ENCODE measurements around the gene ARHGAP25. TPM values are rescaled to one million over a fixed set of nuclear protein-coding genes. Genes with fewer than 3 reads are reported as not detected.
A peak's percentile ranks its signal among the peaks of the same experiment; 100 is the strongest.

ARHGAP25 gene
- polyA plus RNA-seq, 1 donor from 2014 or later, result 217 TPM

GRCh38 chr2:68762665-68763064, 28.1 kb downstream of the ARHGAP25 start:
- H3K4me1 Mint-ChIP-seq, result peaks cover 71 to 77% (median 72%) of the 10 kb centered on the region in 3 donors
- H3K27ac Mint-ChIP-seq, result peak overlapping the region; percentile 89 to 95 (median 92)
- peak overlapping the region; percentile 44 to 94 (median 81) for H3K4me3 Mint-ChIP-seq
- H3K27me3 Mint-ChIP-seq, result no peaks in the 10 kb centered on the region
- no peaks in the 10 kb centered on the region for H3K9me3 Mint-ChIP-seq
- H3K36me3 Mint-ChIP-seq, result peaks cover 5% of the 10 kb centered on the region

- H3K36me3 Mint-ChIP-seq, result no peaks in the 10 kb centered on the region
- no peaks in the 10 kb centered on the region for H3K27me3 Mint-ChIP-seq
- H3K27ac Mint-ChIP-seq, result peak overlapping the region; percentile 83 to 89 (median 89)
- H3K4me3 Mint-ChIP-seq, result peak overlapping the region; percentile 69 to 95 (median 86)
- no peaks in the 10 kb centered on the region for H3K9me3 Mint-ChIP-seq
- peaks cover 70 to 83% (median 75%) of the 10 kb centered on the region in 3 donors for H3K4me1 Mint-ChIP-seq
Observed at GRCh38 chr2:68764041-68764805, 29.6 kb downstream of the ARHGAP25 start.

GRCh38 chr2:68764806-68765311, 30.2 kb downstream of the ARHGAP25 start:
- Mint-ChIP-seq H3K36me3 (peaks cover 2% of the 10 kb centered on the region), H3K27me3 (no peaks in the 10 kb centered on the region), H3K27ac (peak overlapping the region; percentile 72 to 89 (median 83)), H3K4me1 (peaks cover 67 to 85% (median 77%) of the 10 kb centered on the region in 3 donors), H3K4me3 (peak overlapping the region; percentile 69 to 95 (median 86)), H3K9me3 (no peaks in the 10 kb centered on the region)

- peaks cover 6% of the 10 kb centered on the region for H3K36me3 Mint-ChIP-seq
- H3K27ac Mint-ChIP-seq, result peak overlapping the region; percentile 89 to 99 (median 97)
- H3K27me3 Mint-ChIP-seq, result no peaks in the 10 kb centered on the region
- peaks cover 75 to 91% (median 81%) of the 10 kb centered on the region in 3 donors for H3K4me1 Mint-ChIP-seq
- peak overlapping the region; percentile 66 to 96 (median 90) for H3K4me3 Mint-ChIP-seq
- H3K9me3 Mint-ChIP-seq, result no peaks in the 10 kb centered on the region
Observed at GRCh38 chr2:68765739-68766375, 31.2 kb downstream of the ARHGAP25 start.

GRCh38 chr2:68766376-68766845, 31.8 kb downstream of the ARHGAP25 start:
- Mint-ChIP-seq H3K4me3 (peak overlapping the region; percentile 69 to 96 (median 90)), H3K4me1 (peaks cover 74 to 91% (median 81%) of the 10 kb centered on the region in 3 donors), H3K9me3 (no peaks in the 10 kb centered on the region), H3K27ac (peak overlapping the region; percentile 89 to 99 (median 97)), H3K36me3 (peaks cover 6% of the 10 kb centered on the region), H3K27me3 (no peaks in the 10 kb centered on the region)

DNA sequence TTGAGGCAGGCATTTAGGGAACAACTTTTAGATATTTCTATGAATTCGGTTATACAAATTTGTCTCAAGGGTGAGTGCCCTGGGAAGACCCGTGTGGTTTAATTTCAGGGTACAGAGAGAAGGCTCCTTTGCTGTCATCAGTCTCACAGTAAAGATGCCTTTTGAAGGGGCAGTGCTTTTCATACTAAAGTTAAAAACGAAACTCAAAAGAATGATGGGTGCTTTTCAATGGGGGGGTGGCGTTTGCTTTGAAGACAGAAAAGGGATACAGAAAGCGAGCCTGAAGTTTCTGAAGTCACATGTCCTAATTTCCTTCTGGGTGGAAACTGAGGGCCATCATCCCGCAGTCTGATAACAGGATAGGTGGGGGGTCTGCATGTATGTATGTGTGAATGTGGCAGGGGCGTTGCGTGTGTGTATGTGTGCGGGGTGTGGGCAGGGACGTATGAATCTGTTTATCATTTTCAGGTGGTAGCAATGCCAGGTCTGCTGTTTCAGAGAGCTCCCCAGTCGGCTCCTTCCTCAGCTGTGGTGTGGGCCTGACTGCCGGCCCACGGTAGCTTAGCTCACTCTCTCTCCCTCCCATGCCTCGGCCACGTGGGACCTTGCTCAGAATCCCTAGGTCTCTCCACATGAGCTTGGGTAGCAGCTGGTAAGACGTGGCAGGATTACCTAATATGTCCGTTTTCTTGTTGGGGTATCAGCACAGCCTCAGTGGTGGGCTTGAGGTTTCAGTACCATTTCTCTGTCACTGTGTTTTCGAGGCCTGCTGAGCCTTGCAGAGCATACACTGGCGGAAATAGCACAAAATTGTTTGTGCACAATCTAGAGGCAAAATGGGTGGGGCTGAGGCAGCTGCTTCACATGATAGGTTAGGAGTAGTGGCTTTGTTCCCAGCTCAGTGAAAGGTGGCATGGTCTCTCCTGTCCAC, 32.7 kb downstream of the ARHGAP25 start:
- peaks cover 8% of the 10 kb centered on the region for H3K36me3 Mint-ChIP-seq
- H3K9me3 Mint-ChIP-seq, result no peaks in the 10 kb centered on the region
- peak overlapping the region; percentile 69 to 96 (median 90) for H3K4me3 Mint-ChIP-seq
- H3K27ac Mint-ChIP-seq, result peak overlapping the region; percentile 89 to 99 (median 97)
- peaks cover 70 to 92% (median 81%) of the 10 kb centered on the region in 3 donors for H3K4me1 Mint-ChIP-seq
- peaks cover 2% of the 10 kb centered on the region for H3K27me3 Mint-ChIP-seq

DNA sequence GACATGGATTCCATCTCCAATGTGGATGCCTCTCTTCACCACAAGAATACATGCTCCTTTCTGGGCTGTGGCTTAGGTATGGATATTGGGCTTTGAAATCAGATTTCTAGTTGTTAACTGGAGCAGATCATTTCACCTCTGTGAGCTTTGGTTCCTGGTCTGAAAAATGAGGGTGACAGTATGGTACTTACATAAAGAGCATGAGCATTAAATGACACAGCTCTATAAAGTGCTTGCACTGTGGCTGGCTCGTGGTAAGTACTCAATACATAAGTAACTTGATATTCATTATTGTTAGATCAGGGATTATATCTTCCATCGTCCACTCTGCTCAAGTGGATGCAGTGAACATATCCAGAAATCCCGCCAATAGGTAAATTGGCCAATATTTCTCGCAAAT, 33.4 kb downstream of the ARHGAP25 start:
- Mint-ChIP-seq H3K4me3 (peak overlapping the region; percentile 69 to 96 (median 90)), H3K27ac (peak overlapping the region; percentile 89 to 99 (median 97))

GRCh38 chr2:68768461-68768860, 33.9 kb downstream of the ARHGAP25 start:
- Mint-ChIP-seq H3K4me3 (peak overlapping the region; percentile 69 to 96 (median 90)), H3K4me1 (peaks cover 71 to 96% (median 84%) of the 10 kb centered on the region in 3 donors), H3K27ac (peak overlapping the region; percentile 89 to 99 (median 97)), H3K27me3 (peaks cover 2% of the 10 kb centered on the region), H3K36me3 (peaks cover 10% of the 10 kb centered on the region), H3K9me3 (no peaks in the 10 kb centered on the region)

More for the DNA sequence above, 33.4 kb downstream of the ARHGAP25 start:
- Mint-ChIP-seq H3K36me3 (peaks cover 8% of the 10 kb centered on the region), H3K4me1 (peaks cover 69 to 94% (median 83%) of the 10 kb centered on the region in 3 donors), H3K9me3 (no peaks in the 10 kb centered on the region), H3K27me3 (peaks cover 2% of the 10 kb centered on the region)

DNA sequence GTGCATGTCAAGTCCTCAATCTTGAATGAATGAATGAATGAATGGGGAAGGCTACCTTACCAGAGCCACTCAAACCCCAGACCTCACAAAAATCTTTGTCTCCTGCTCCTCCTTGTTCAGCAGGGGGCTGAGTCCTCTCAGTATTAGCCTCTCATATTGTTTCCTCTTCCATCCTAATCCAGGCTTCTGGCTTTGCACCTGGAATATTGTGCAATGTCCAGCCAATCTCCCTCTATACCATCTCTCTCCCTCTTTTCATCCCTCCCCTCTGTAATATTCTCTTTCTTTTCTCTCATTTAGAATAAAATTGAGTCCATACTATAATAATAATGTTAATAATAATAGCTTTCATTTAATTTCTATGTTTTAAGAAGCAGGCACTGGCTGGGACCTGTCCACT, 34.3 kb downstream of the ARHGAP25 start:
- Mint-ChIP-seq H3K36me3 (peaks cover 10% of the 10 kb centered on the region), H3K4me3 (peak overlapping the region; percentile 69 to 96 (median 90)), H3K27me3 (peaks cover 5% of the 10 kb centered on the region), H3K27ac (peak overlapping the region; percentile 89 to 99 (median 97)), H3K9me3 (no peaks in the 10 kb centered on the region), H3K4me1 (peaks cover 76 to 99% (median 89%) of the 10 kb centered on the region in 3 donors)

DNA sequence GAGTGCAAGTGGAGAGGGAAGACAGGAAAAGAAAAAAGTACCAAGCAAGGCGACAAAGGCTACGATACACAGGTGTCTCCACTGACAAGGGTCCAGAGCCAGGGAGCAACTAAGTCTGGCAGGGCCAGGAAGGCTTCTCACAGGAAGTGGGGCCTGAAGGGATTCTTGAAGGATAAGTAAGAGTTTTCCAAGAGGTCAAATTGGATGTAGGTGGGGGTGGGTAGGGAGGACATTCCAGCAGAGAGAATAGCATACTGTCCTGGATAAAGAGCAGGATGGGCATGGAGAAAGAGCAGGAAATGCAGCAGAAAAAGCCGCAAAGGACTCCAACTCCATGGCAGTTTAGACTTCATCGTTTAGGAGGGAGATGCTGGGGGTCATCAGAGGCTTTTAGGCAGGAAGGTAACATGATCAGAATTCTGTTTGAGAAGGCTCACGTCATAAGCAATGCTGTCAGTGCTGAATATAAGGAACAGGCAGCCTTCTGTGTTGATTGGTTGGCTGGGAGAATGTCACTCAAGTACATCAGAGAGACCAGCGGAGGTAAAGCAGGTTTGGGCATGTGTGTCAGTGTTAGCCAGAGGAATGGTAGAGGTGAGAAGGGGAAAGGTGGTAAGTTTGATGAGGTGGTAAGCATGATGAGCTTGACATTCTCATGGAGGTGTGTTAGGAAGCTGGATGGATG, 35.1 kb downstream of the ARHGAP25 start:
- peaks cover 10% of the 10 kb centered on the region for H3K36me3 Mint-ChIP-seq
- peaks cover 5% of the 10 kb centered on the region for H3K27me3 Mint-ChIP-seq
- no peaks in the 10 kb centered on the region for H3K9me3 Mint-ChIP-seq
- H3K4me3 Mint-ChIP-seq, result peak overlapping the region; percentile 59 to 93 (median 83)
- peaks cover 80 to 96% (median 88%) of the 10 kb centered on the region in 3 donors for H3K4me1 Mint-ChIP-seq
- H3K27ac Mint-ChIP-seq, result peak overlapping the region; percentile 89 to 99 (median 97)

GRCh38 chr2:68770271-68771111, 35.9 kb downstream of the ARHGAP25 start:
- no peaks in the 10 kb centered on the region for H3K9me3 Mint-ChIP-seq
- H3K4me3 Mint-ChIP-seq, result peak overlapping the region; percentile 59 to 93 (median 83)
- peaks cover 76 to 90% (median 82%) of the 10 kb centered on the region in 3 donors for H3K4me1 Mint-ChIP-seq
- peaks cover 5% of the 10 kb centered on the region for H3K27me3 Mint-ChIP-seq
- peak overlapping the region; percentile 89 to 99 (median 97) for H3K27ac Mint-ChIP-seq
- H3K36me3 Mint-ChIP-seq, result peaks cover 13% of the 10 kb centered on the region

DNA sequence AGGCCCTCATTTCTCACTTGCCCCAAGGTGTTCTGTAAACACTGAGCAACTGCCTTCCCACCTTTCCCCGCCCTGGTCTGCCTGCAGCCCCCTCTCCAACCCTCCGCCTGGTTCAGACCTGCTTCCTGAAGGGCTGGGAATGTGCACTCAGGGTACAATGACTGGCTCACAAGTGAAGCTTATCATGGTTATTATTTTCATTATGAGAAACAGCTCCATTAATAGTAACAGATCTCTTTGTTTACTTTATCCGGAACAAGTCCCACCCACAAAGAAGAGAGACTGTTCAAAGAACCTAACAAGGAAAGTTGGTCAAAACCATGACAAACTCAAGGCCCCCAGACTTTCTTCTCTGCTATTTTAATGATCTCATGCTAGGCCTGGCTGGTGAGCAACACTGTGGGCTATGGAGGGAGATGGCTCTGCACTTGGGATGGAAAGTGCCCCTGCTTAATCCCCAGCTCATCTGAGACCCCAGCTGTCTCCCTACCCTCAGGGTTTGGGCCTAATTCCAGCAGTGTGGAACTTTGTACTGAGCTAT, 36.7 kb downstream of the ARHGAP25 start:
- Mint-ChIP-seq H3K36me3 (peaks cover 19% of the 10 kb centered on the region), H3K27me3 (peaks cover 5% of the 10 kb centered on the region)

More for the DNA sequence above, 36.7 kb downstream of the ARHGAP25 start:
- peaks cover 76 to 85% (median 77%) of the 10 kb centered on the region in 3 donors for H3K4me1 Mint-ChIP-seq
- peak overlapping the region; percentile 89 to 99 (median 97) for H3K27ac Mint-ChIP-seq
- peak overlapping the region; percentile 59 to 93 (median 70) for H3K4me3 Mint-ChIP-seq
- no peaks in the 10 kb centered on the region for H3K9me3 Mint-ChIP-seq

All from IgD-negative memory B cell (primary cell).